ENCODE measurements around the gene CRELD2.

GRCh38 chr22:49879871-49880270, 38.6 kb upstream of the CRELD2 start:
- TF ChIP-seq CTCF (IDR thresholded peaks at IDR 0.05) (no peak), POLR2A (IDR thresholded peaks at IDR 0.05) (no peak)
